Activated gamma-delta T cell (primary cell): ENCODE measurements around the gene JMJD8.
"Not testable (repeated sequence)": the region's sequence is repeated elsewhere in the genome, so short reads cannot be mapped to it uniquely, and the experiment has no call there.

ENCODE experiments used
- DNase-seq: peaks from one replicate; lab custom pipeline; 2025; lab: John Stamatoyannopoulos, UW

The JMJD8 gene

DNA sequence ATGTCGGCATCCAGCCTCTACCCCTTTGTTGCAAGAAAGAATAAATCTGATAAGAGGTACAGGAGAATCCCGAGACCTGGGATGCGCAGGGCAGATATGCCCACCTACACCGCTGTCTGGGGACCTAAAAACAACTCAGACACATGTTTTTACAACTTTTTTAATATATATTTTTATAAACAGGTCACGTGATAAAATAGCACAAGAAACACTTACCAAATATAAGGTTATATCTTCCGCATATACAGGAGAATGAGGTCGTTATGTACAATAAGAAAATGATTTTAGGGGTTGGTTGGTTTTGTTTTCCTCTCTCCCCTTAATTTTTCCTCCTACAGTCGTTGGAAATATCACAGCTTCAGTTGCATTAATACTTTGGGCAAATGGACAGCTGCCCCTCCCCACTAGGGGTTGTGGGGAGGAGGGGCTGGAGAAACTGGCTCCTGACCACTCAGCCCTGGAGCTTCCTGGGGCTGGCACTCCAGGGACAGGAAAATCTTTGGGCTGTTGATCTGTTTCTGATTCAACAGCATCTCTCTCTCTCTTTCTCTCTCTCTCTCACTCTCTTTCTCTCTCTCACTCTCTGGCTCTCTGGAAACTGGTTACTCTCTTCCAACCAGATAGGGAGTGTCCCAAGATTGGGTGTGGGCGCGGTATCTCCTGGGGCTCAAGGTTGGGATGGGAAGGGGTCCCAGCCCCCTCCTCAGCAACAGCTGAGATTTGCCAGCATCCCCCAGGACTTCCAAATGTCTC lies 8.4 kb upstream of the JMJD8 start:
- no peak for DNase-seq

DNA sequence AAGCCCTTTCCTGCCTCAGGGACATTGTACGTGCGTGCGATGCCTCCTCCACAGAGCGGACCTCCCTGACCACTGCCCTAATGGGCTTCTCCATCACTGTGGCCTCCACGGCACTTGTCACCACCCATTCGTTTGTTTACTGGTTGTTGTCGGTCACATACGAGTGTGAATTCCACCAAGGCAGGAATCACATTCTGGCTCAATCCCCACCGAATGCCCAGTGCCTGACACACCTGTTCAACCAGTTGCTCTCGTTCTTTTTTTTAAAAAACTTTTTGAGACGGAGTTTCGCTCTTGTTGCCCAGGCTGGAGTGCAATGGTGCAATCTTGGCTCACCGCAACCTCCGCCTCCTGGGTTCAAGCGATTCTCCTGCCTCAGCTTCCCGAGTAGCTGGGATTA lies 7.1 kb upstream of the JMJD8 start:
- not testable (repeated sequence) for DNase-seq

GRCh38 chr16:689175-689897 lies 5.2 kb upstream of the JMJD8 start:
- no peak for DNase-seq

- DNase-seq, result no peak
Measured at GRCh38 chr16:687499-687898, 3.4 kb upstream of the JMJD8 start.

GRCh38 chr16:686459-687260 lies 2.5 kb upstream of the JMJD8 start:
- no peak for DNase-seq

DNA sequence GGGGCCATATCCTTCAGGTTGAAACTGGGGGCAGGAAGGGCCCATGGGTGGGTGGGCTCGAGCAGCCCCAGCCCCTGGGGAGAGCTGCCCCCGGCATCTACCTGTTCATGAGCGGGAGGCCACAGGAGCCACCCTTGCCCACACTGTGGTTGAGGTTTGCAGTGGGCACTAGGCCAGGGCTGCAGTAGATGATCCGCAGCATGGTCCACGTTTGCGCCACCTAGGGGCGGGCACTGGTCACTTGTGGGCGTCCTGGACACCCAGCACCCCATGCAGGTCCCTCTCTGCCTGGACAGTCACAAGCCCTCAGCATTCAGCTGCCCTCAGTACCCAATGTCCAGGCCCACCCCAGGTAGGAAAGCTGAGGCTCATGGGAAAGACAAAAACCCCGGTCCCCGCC lies 1.8 kb upstream of the JMJD8 start:
- DNase-seq, result no peak

DNA sequence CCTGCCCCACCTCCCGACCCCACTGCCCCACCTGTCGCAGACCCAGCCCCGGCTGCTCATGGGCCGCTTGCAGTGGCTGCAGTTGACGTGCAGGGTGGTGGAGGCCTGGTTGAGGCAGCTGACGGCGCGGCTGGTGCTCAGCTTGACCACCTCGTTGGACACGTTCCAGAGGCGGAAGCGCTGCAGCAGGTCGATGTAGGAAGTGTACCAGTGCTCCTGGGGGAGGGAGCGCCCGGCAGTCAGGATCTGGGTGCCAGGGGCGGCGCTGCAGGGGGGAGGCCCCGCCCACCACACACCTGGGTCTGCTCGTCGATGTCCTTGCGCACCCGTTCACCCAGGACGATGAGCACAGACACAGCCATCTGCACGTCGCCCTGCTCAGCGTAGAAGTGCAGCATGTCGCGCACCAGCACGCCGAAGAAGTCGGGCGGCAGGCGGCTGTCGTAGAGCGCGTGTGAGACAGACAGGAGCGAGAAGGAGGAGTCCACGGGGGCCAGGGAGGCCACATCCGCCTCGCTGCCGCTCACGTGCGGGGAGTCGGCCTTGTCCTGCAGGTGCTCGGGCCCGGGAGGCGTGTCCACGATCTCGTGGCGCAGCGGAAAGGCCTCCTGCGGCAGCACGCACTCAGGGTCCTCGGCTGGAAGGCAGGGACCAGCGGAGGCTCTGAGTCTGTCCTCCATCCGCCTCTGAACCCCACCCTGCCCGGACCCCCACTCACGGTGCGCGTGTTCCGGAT lies 995 bp upstream of the JMJD8 start:
- no peak for DNase-seq

GRCh38 chr16:683396-684070 lies 601 bp downstream of the JMJD8 start:
- DNase-seq, result no peak

DNA sequence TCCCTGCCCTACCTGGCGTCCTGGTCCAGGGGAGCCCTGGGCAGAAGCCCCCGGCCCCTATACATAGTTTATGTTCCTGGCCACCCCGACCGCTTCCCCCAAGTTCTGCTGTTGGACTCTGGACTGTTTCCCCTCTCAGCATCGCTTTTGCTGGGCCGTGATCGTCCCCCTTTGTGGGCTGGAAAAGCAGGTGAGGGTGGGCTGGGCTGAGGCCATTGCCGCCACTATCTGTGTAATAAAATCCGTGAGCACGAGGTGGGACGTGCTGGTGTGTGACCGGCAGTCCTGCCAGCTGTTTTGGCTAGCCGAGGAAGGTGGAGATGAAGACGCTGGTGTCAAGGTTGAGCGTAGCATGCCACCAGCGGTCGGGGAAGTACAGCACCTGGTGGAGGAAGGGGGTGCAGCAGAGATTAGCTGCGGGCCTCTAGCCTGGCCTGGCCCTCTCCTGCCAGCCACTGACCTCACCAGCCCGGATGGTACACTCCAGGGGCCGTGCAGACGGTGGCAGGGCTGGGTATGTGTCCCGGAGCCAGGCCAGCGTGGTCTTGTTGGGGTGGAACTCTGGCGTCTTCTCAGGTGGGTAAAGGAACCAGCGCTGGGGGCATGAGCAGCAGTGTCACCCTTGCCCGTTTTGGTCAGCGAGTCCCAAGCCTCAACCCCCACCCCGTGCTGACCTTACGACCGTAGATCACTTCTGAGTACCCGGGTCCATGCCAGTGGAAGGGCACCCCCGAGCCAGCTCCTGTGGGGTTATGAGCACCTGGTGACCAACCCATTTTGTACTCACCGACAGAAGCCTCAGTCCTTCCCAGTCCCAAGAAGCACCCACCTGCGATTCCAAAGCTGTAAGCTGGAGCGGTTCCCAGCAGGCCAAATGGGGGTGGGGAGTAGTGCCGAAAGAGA lies 1.4 kb downstream of the JMJD8 start:
- no peak for DNase-seq

DNA sequence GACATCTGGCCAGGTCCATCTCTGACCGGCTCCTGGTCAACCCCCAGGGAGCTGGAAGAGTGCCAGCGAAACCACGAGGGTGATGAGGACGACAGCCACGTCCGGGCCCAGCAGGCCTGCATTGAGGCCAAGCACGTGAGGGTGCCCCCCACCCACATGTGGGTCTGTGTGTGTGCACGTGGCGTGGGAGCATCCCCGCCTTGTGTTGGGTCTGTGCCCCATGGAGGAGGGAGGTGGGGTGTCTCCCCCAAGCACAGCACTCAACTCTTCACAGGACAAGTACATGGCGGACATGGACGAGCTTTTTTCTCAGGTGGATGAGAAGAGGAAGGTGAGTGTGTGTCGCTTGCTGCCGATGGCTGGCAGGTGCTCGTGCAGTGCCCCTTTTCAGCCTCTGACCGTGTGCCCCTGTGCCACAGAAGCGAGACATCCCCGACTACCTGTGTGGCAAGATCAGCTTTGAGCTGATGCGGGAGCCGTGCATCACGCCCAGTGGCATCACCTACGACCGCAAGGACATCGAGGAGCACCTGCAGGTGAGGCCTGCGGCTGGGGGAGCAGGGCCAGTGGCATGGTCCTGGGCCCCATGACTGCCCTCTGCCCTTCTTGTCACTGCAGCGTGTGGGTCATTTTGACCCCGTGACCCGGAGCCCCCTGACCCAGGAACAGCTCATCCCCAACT lies 2.2 kb downstream of the JMJD8 start:
- no peak for DNase-seq

GRCh38 chr16:680967-681745 lies 3.0 kb downstream of the JMJD8 start:
- no peak for DNase-seq

GRCh38 chr16:680625-680945 lies 3.5 kb downstream of the JMJD8 start:
- DNase-seq, result no peak

- peak; percentile 87 for DNase-seq
Measured at GRCh38 chr16:679814-680624, 4.1 kb downstream of the JMJD8 start, which contains the start of gene STUB1. Gene STUB1, plus strand, starts transcription at chr16:680410. Its CDS starts 116 bp downstream, at chr16:680526.

DNA sequence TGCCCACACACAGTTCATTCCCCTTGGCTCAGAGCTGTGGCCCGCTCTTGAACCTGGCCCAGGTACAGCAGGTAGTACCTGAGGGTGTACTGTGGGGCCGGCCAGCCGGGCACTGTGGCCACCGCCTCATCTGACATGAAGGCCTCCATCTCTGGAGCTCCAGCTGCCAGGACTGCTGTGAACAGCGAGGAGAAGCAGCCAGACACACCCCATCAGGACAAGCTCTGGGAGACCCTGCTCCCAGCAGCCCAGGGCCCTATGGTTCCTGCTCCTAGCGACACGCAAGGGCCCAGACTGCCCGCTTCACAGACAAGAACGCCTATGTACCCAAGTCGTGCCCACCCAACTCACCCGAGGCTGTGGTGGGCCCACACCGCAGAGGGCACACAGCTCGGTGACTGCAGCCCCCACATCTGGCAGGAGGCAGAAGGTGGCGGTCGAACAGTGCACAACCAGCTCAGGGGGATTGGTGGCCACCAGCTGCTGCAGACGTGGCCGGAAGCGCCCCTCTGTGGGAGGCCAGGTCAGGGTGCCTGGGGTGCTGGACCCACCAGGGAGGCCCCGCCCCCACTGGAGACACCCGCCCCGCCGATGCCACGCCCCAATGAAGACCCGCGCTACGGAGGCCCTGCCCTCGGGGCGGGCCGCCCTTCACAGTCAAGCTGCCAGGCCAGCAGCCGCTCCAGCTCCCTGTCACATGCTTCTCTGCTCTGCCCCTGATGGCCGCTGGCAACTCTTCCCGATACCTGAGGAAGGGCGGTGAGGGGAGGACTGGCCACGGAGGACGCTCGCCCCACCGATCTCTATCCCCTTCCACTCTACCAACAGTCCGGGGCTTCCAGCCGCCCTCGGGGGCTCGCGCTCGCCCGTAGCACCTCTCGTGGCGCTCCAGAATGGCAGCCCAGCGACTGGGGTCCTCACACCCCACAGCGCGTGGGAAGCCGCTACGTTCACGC lies 5.0 kb downstream of the JMJD8 start:
- no peak for DNase-seq

DNA sequence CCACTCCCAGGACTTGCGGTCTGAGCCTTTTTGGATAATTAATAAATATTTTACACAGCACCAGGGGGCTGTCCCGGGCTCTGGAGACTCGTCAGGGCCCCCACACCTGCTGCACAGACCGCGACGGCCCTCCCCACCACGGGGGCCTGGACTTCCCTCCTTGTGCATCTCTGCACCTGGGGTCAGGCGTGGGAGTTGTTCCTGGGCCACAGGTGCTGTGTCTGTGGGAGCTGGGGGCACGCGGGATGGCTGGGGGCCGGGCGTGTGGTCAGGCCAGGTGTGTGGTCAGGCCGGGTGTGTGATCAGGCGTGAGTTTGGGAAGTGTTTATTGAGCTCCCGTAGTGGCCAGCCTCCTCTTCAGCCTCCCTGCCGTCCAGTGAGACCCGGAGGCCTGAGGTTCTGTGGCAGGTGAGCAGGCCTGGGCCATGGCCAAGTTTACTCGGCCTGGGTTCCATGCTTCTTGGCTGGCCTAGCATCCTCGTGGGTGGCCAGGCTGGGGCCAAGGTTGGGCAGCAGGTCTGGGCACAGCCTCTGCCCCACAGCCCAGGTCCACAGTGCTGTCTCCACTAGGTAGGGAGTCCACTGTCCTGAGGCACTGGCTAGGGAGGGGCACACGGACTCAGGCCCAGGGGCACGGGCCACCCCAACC lies 5.8 kb downstream of the JMJD8 start:
- no peak for DNase-seq
